NB4 (cell line): ENCODE data around the gene PAIP2B.
"Not testable (repeated sequence)": the region's sequence is repeated elsewhere in the genome, so short reads cannot be mapped to it uniquely, and the experiment has no call there.

Experiments used
- CTCF ChIP-seq: IDR thresholded peaks from one replicate; pipeline ENCODE4 v1.5.1; 2012; ENCODE audit warnings: low read depth, low read length
- MAX ChIP-seq: IDR thresholded peaks from 2 replicates; pipeline ENCODE4 v1.6.1; 2011; ENCODE audit warnings: low read depth, low read length
- MYC ChIP-seq: IDR thresholded peaks from 2 replicates; pipeline ENCODE4 v1.6.1; 2011; ENCODE audit warnings: low read depth, low read length
- POLR2A ChIP-seq: IDR thresholded peaks from 2 replicates; pipeline ENCODE4 v1.6.1; 2011; ENCODE audit warnings: mild to moderate bottlenecking; ENCODE audit not compliant: insufficient read length; ENCODE audit errors: extremely low read depth

- TF ChIP-seq POLR2A, MAX, CTCF, MYC: not testable (repeated sequence)
Observed at GRCh38 chr2:71233072-71233471, 6.2 kb upstream of the PAIP2B start.
